H1 (cell line): Measurements from ENCODE around the gene SLC37A1. TPM values are rescaled to one million over a fixed set of nuclear protein-coding genes. Genes with fewer than 3 reads are reported as not detected.
"Not testable (repeated sequence)": the region's sequence is repeated elsewhere in the genome, so short reads cannot be mapped to it uniquely, and the experiment has no call there.

Experiments used
- CTCF ChIA-PET: fragments of 300-600 bp; sonication (Branson Sonifier 250); formaldehyde crosslinking; loops from one replicate; lab custom pipeline; 2021; ENCODE audit not compliant: partially characterized antibody; lab: Charles Lee
- POLR2A ChIA-PET: fragments of 300-600 bp; sonication (Branson Sonifier 250); formaldehyde crosslinking; loops from one replicate; lab custom pipeline; 2021; ENCODE audit warnings: inconsistent platforms; ENCODE audit not compliant: partially characterized antibody; lab: Charles Lee
- DNase-seq, 2 experiments: peaks; one replicate each; pipeline versions ENCODE4 v3.0.0 to v3.0.0-alpha.2; 2010 to 2022; ENCODE audit warnings: low spot score in 2 of 2, low read depth in 1 of 2, mixed read lengths in 1 of 2
- FAIRE-seq: peaks from 2 replicates; lab custom pipeline; 2011; peaks lifted over from hg19 to GRCh38; lab: Jason Lieb, UNC
- H2AFZ ChIP-seq: 2 replicates; pipeline ENCODE4 v1.8.1; 2012; ENCODE audit warnings: low read length, inconsistent platforms
- H2AK5ac ChIP-seq: 2 replicates; pipeline ENCODE4 v1.6.1; 2013; ENCODE audit warnings: low read depth, low read length
- H2BK120ac ChIP-seq: replicated peaks from 2 replicates; pipeline ENCODE3; 2013; ENCODE audit warnings: low read depth, low read length, inconsistent platforms
- H2BK12ac ChIP-seq: 2 replicates; pipeline ENCODE4 v1.6.1; 2013; ENCODE audit warnings: low read depth, low read length
- H2BK15ac ChIP-seq: 2 replicates; pipeline ENCODE4 v1.6.1; 2013; ENCODE audit warnings: low read length
- H2BK20ac ChIP-seq: 2 replicates; pipeline ENCODE4 v1.6.1; 2013; ENCODE audit warnings: low read length
- H2BK5ac ChIP-seq: 2 replicates; pipeline ENCODE4 v1.6.1; 2013; ENCODE audit warnings: low read depth, low read length
- H3K14ac ChIP-seq: 2 replicates; pipeline ENCODE4 v1.6.1; 2013; ENCODE audit warnings: inconsistent platforms; ENCODE audit not compliant: insufficient read length
- H3K18ac ChIP-seq: 2 replicates; pipeline ENCODE4 v1.6.1; 2013; ENCODE audit warnings: low read length; ENCODE audit errors: extremely low read depth
- H3K23ac ChIP-seq: 2 replicates; pipeline ENCODE4 v1.6.1; 2013; ENCODE audit warnings: inconsistent platforms; ENCODE audit not compliant: insufficient read length
- H3K23me2 ChIP-seq: 2 replicates; pipeline ENCODE4 v1.6.1; 2013; ENCODE audit warnings: low read depth, low read length
- H3K27ac ChIP-seq: 2 replicates; pipeline ENCODE4 v1.6.1; 2011; ENCODE audit warnings: low read depth, low read length, inconsistent platforms
- H3K27me3 ChIP-seq, 4 experiments: replicated peaks in 1 of 4; 1 replicate in 1 of 4; 2 replicates in 3 of 4; pipeline versions ENCODE4 v1.6.1 to v1.8.1; 2011 to 2013; ENCODE audit warnings: low read length in 3 of 4, mild to moderate bottlenecking in 3 of 4, inconsistent platforms in 2 of 4, mixed read lengths in 2 of 4, moderate library complexity in 1 of 4; ENCODE audit not compliant: control insufficient read depth in 3 of 4, insufficient read depth in 3 of 4; ENCODE audit errors: extremely low read depth in 1 of 4
- H3K36me3 ChIP-seq, 4 experiments: 2 replicates each; pipeline versions ENCODE4 v1.6.1 to v1.8.1; 2011 to 2013; ENCODE audit warnings: mild to moderate bottlenecking in 4 of 4, low read length in 3 of 4, moderate library complexity in 2 of 4, control low read depth in 1 of 4, inconsistent platforms in 1 of 4; ENCODE audit not compliant: insufficient read depth in 4 of 4, control insufficient read depth in 2 of 4
- H3K4ac ChIP-seq: replicated peaks from 2 replicates; pipeline ENCODE3; 2013; ENCODE audit warnings: low read length, low read depth, mixed read lengths, inconsistent platforms; ENCODE audit not compliant: insufficient read length
- H3K4me1 ChIP-seq, 4 experiments: replicated peaks in 1 of 4; 1 replicate in 1 of 4; 2 replicates in 3 of 4; pipeline versions ENCODE4 v1.6.1 to v1.8.1; 2011 to 2013; ENCODE audit warnings: low read length in 3 of 4, inconsistent platforms in 2 of 4, mixed read lengths in 1 of 4; ENCODE audit not compliant: insufficient read depth in 4 of 4, control insufficient read depth in 3 of 4
- H3K4me2 ChIP-seq, 2 experiments: 2 replicates each; pipeline versions ENCODE4 v1.6.1 to v1.8.1; 2011 to 2013; ENCODE audit warnings: low read depth in 2 of 2, low read length in 2 of 2, control low read depth in 1 of 2, inconsistent platforms in 1 of 2, mild to moderate bottlenecking in 1 of 2; ENCODE audit not compliant: insufficient read depth in 1 of 2
- H3K4me3 ChIP-seq, 4 experiments: fragments of 200-600, 300-600 bp in 1 of 4; sonication (generic), shearing (Covaris generic), sonication (Bioruptor Twin) in 1 of 4; 2 replicates each; pipeline versions ENCODE4 v1.5.1 to v1.8.1; 2011 to 2016; ENCODE audit warnings: low read length in 4 of 4, low read depth in 3 of 4, control low read depth in 2 of 4, inconsistent platforms in 2 of 4, mild to moderate bottlenecking in 2 of 4, mixed read lengths in 1 of 4, moderate library complexity in 1 of 4; ENCODE audit not compliant: insufficient read depth in 2 of 4; ENCODE audit errors: extremely low read depth in 1 of 4
- H3K56ac ChIP-seq: replicated peaks from 2 replicates; pipeline ENCODE3; 2013; ENCODE audit warnings: low read depth, mild to moderate bottlenecking, mixed read lengths, low read length, inconsistent platforms; ENCODE audit not compliant: insufficient read length
- H3K79me1 ChIP-seq: 2 replicates; pipeline ENCODE4 v1.6.1; 2013; ENCODE audit warnings: low read depth, low read length, control low read depth
- H3K79me2 ChIP-seq, 2 experiments: 2 replicates each; pipeline versions ENCODE4 v1.6.1 to v1.8.1; 2012 to 2013; ENCODE audit warnings: low read length in 2 of 2, mild to moderate bottlenecking in 2 of 2, inconsistent platforms in 1 of 2; ENCODE audit not compliant: insufficient read depth in 2 of 2, control insufficient read depth in 1 of 2
- H3K9ac ChIP-seq, 4 experiments: replicated peaks in 1 of 4; 1 replicate in 1 of 4; 2 replicates in 3 of 4; pipeline versions ENCODE4 v1.6.1 to v1.8.1; 2011 to 2013; ENCODE audit warnings: low read depth in 3 of 4, low read length in 3 of 4, control low read depth in 2 of 4, mild to moderate bottlenecking in 2 of 4, moderate library complexity in 2 of 4, inconsistent platforms in 1 of 4; ENCODE audit errors: extremely low read depth in 1 of 4
- H3K9me3 ChIP-seq, 2 experiments: 2 replicates each; pipeline versions ENCODE4 v1.6.1 to v1.8.1; 2012 to 2013; ENCODE audit warnings: mild to moderate bottlenecking in 2 of 2, moderate library complexity in 2 of 2, control low read depth in 1 of 2, inconsistent platforms in 1 of 2, low read depth in 1 of 2, low read length in 1 of 2, mixed read lengths in 1 of 2; ENCODE audit not compliant: insufficient read depth in 2 of 2
- H4K20me1 ChIP-seq, 2 experiments: replicated peaks in 1 of 2; 2 replicates each; pipeline versions ENCODE3 to v1.8.1; 2011 to 2013; ENCODE audit warnings: inconsistent platforms in 2 of 2, low read length in 2 of 2, mild to moderate bottlenecking in 1 of 2; ENCODE audit not compliant: insufficient read depth in 2 of 2, control insufficient read depth in 1 of 2
- H4K5ac ChIP-seq: 2 replicates; pipeline ENCODE4 v1.6.1; 2013; ENCODE audit warnings: low read length, low read depth, mixed read lengths, inconsistent platforms; ENCODE audit not compliant: insufficient read length
- H4K8ac ChIP-seq: 2 replicates; pipeline ENCODE4 v1.8.0; 2013; ENCODE audit warnings: mild to moderate bottlenecking, moderate library complexity, low read length, inconsistent platforms; ENCODE audit not compliant: insufficient read depth; ENCODE audit errors: extremely low read depth
- H4K91ac ChIP-seq: replicated peaks from 2 replicates; pipeline ENCODE3; 2013; ENCODE audit warnings: low read length, mixed read lengths, inconsistent platforms; ENCODE audit not compliant: insufficient read length
- GABPA ChIP-seq: IDR thresholded peaks from 2 replicates; pipeline ENCODE4 v1.6.1; 2011; ENCODE audit warnings: mild to moderate bottlenecking, low read length, moderate library complexity, borderline replicate concordance; ENCODE audit not compliant: insufficient read depth
- HDAC6 ChIP-seq: IDR thresholded peaks from one replicate; pipeline ENCODE4 v1.7.1; 2012; ENCODE audit warnings: low read depth, mild to moderate bottlenecking, inconsistent platforms, low read length, moderate library complexity
- KDM1A ChIP-seq: fragments of 200-600, 300-600 bp; sonication (generic); IDR thresholded peaks from 2 replicates; pipeline ENCODE4 v1.7.1; 2016; ENCODE audit warnings: mild to moderate bottlenecking, low read length, borderline replicate concordance
- RNF2 ChIP-seq: fragments of 200-900, 300-1000 bp; sonication (generic); IDR thresholded peaks from 2 replicates; pipeline ENCODE4 v1.7.1; 2016; ENCODE audit warnings: borderline replicate concordance, low read depth, mild to moderate bottlenecking, antibody characterized with exemption, low read length; ENCODE audit not compliant: poor library complexity, severe bottlenecking; ENCODE audit errors: missing control alignments
- SP2 ChIP-seq: IDR thresholded peaks from 2 replicates; pipeline ENCODE4 v1.6.1; 2012; ENCODE audit warnings: mild to moderate bottlenecking, low read length, inconsistent platforms
- WGBS, 2 experiments: shearing (Covaris generic) in 1 of 2; methylation state at CpG; one replicate each; pipeline versions ENCODE4 v1.1.6 to v1.1.7; 2013 to 2015; ENCODE audit warnings: low lambda C conversion rate in 2 of 2, mixed read lengths in 2 of 2, inconsistent platforms in 1 of 2, low coverage in 1 of 2, missing lambda C conversion rate in 1 of 2; ENCODE audit not compliant: insufficient replicate concordance in 2 of 2, insufficient coverage in 1 of 2, insufficient read length in 1 of 2; ENCODE audit errors: extremely low coverage in 1 of 2, missing lambda C conversion rate in 1 of 2; 5-methylcytosine and 5-hydroxymethylcytosine counted together
- polyA plus RNA-seq, 7 experiments: library from polyadenylated mRNA; depleted of rRNA in 3 of 7; stranded (reverse) in 5 of 7; unstranded in 2 of 7; fragments of >200 nt in 5 of 7; fragments of 200-250 nt in 2 of 7; gene quantifications; 1 replicate in 5 of 7; 2 replicates in 1 of 7; 4 replicates in 1 of 7; pipeline versions ENCODE4 v1.2.1 to v1.2.3, GENCODE V29; 2011 to 2013; ENCODE audit warnings: missing spikeins in 2 of 7, mixed read lengths in 2 of 7
- total RNA-seq: library from RNA; stranded (reverse); fragmentation: NEBNext Ultra II Directional; extraction: Animal tissue kit (Norgen Biotek cat#: 25700); gene quantifications from 2 replicates; pipeline ENCODE4 v1.2.1, GENCODE V29; 2021

Gene SLC37A1
- total and polyA plus RNA-seq, 2 of the 8 experiments (the other 6 are each of a cell fraction or from before 2014, with no cell fraction given): 15.6 to 30.9 TPM

- TF ChIP-seq GABPA (no peak), KDM1A (no peak), RNF2 (no peak), SP2 (no peak), HDAC6 (no peak)
These were observed 44.4 kb upstream of the SLC37A1 start (continued) for GRCh38 chr21:42469272-42469671.

- H3K79me2 ChIP-seq, H2BK5ac ChIP-seq, H3K27me3 ChIP-seq, H3K18ac ChIP-seq, H3K14ac ChIP-seq, DNase-seq, H3K9me3 ChIP-seq, H3K9ac ChIP-seq, H4K91ac ChIP-seq, H4K20me1 ChIP-seq, H2AFZ ChIP-seq, H4K5ac ChIP-seq, H3K23ac ChIP-seq, H3K23me2 ChIP-seq, H2BK15ac ChIP-seq, H3K56ac ChIP-seq, H2BK20ac ChIP-seq, H3K4me2 ChIP-seq, FAIRE-seq, H3K4ac ChIP-seq, H2BK120ac ChIP-seq, H3K27ac ChIP-seq, H4K8ac ChIP-seq, H2AK5ac ChIP-seq, POLR2A ChIA-PET, H3K36me3 ChIP-seq, H2BK12ac ChIP-seq, H3K79me1 ChIP-seq, H3K4me3 ChIP-seq: not testable (repeated sequence)
- H3K4me1 ChIP-seq: peaks cover 3 to 14% (median 5%) of the 10 kb centered on the region in 4 experiments; a peak in 6 of 7 replicates
- CTCF ChIA-PET: interaction anchor here (1.3 to 1.6 kb wide), 2 partner anchors 44 to 66 kb away, joined by 3 read pairs; partner anchors contain the start of gene SLC37A1
- 98% methylated on average over 4 of the region's 4 CpGs; no CpG with 5 or more reads in 1 of the 2 experiments for WGBS, 2 experiments
These were observed 43.9 kb upstream of the SLC37A1 start for GRCh38 chr21:42469726-42470125.
